GM21390 (cell line): Measurements from ENCODE around the gene WDR43.

ENCODE experiments used
- ATAC-seq: cut with Tn5 transposase; IDR thresholded peaks from one replicate; pipeline ENCODE4 v1.9.1; 2021; ENCODE audit not compliant: unreplicated experiment

WDR43 gene

DNA sequence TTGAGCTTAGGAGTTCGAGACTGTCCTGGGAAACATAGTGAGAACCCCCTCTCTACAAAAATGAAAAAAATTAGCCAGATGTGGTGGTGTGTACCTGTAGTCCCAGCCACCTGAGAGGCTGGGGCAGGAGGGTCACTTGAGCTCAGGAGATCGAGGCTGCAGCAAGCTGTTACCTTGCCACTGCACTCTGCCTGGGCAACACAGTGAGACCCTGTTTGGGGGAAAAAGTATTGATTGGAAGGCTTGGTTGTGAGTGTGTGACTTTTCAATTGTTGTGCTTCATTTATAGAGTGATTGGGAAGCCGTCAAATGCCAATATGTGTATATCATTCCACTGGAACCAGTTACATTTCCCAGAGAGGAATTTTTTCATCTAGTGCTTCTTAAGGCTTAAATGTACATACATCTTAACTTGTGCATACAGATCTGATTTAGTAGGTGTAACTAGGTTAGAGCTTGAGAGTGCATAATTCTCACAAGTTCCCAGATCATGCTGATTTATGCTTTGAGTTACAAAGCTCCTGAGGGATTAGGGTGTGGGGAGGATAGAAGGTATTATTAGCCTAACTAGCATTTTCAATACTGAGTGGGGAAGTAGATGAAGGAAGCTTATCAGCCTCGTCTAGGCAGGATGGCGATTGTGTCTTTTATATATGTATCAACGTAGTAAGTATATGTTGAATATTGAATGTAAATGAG is 15.3 kb downstream of the WDR43 start:
- ATAC-seq: no peak

DNA sequence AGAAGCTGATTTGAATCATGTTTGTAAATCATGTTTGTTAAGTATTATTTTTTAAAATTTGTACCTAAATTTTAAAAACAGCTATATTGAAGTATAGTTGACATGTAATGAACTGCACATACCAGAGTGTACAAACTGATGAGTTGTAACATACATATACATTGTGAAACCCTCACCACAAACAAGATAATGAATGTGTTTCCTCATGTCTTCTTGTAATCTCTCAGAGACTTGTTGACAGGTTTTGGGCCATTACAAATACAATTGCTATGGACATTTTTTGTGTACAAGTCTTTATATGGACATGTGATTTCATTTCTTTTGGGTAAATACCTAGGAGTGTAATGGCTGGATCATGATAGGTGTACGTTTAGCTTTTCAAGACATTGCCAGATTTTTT is 21.5 kb downstream of the WDR43 start:
- no peak for ATAC-seq

DNA sequence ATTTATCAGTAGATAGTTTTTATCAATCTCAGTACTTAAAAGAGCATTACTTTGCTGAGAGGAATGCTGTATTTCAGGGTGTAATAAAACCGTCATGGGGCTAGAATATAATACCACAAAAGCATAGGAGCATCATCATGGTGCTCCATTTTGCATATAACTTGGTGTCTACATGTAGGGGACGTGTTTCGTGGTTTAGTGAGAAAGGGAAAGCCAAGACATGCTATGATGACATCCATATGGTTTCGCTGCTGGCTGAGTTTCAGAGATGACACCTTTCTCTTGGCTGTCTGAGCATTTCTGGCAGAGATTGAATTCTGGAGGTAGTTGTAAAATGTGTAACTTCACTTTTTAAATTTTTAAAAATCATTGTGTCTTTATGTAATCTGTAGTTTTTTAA is 32.4 kb downstream of the WDR43 start:
- ATAC-seq: no peak

DNA sequence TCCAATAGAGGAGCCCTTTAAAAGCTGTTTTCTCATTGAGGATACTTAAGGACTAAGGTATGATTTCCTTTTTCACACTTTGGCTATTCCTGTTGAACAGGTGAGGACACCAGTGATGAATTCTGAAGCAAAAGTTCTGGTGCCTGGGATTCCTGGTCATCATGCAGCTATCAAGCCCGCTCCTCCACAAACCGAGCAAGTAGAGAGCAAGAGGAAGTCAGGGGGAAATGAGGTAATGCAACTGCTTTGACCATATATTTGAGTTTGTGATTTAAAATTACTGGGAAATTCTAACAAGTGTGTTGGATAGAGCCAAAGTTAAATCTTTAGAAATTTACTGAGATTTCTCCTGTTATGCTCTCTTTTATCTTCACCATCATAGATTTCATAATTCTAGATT is 33.0 kb downstream of the WDR43 start:
- no peak for ATAC-seq

DNA sequence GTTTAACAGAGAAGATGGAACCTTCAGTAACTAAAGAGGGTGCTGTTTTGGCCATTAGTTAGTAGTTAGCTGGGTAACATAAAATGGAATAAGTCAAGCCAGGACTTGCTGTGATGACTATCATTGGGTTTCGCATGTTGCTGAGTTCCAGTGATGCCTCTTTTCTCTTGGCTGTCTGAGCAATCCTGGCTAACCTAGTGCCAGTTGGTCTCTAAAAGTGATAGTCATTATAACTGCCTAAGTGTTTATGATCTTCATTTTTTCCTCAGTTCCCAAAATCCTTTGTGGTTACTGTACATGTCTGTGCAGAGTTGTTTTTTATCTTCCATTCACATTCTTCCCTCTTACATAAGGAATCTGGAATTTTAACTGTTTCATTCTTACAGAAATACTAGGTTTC is 33.4 kb downstream of the WDR43 start:
- ATAC-seq: no peak

DNA sequence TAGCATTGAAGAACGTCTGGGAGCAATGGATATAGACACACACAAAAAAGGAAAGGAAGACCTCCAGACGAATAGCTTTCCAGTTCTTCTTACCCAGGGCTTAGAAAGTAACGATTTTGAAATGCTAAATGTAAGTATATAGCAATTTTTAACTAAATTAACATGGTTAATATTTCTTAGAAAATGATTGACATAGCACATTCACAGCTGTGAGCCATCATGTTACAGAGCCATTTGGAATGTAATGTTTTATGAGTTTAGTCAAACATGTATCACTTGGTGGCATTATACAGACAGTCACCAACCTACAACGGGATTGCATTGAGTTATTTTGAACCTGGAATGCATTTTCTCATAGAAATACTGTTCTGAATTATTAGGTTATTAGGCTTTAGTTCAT is 35.1 kb downstream of the WDR43 start:
- no peak for ATAC-seq

DNA sequence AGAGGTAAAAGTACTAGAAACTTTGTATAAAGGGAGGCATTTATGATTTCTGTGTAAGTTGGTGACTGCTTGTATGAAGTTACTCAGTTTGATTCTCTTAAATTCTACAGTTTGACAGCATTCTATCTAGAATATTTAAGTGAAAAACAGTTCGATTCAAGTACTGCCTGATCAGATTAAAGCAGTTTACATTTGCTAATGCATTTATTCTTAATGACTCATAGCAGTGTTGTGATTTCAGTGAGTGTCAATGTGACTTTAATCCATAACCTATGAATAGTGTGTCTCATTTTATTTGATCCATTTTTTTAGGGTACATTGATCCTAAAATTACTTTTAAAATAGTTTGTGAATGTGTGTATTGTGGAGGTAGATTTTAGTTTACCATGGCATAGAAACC is 35.7 kb downstream of the WDR43 start:
- no peak for ATAC-seq

DNA sequence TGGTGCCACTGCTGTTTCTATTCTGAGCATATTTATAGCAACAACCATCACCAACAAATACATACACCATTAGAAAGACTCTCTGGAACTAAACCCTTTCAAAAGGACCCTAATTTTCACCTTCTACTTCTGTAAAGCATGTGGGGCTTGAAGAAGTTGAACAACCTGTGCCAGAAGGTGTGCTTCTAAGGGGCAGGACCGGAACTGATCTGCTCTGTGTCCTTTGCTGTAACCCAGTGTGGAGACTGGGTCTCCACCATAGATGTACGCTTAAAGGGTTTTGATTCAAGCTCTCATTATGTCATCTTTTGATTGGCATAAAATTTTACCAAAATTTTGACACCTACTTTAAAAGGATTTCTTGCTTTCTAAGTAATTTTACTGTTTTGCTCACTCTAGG is 40.3 kb downstream of the WDR43 start:
- no peak for ATAC-seq

DNA sequence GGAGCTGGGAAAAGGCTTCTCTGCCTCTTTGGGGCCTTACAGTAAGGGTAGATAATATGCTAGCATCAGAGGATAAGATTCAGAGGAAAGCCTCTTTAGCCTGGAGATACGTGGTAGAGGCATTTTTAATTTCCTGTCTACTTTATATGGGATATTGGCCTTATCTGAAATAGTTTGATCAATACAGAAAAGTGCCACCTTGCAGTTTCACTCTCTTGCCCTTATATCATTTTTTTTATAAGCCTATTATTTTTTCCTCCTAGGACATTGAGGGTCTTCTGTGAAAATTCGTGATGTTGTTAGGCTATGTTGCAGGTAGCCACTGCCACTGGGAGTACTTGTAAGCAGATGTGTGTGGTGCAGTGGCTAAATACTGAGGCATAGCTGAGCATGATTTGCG is 46.5 kb downstream of the WDR43 start:
- no peak for ATAC-seq

DNA sequence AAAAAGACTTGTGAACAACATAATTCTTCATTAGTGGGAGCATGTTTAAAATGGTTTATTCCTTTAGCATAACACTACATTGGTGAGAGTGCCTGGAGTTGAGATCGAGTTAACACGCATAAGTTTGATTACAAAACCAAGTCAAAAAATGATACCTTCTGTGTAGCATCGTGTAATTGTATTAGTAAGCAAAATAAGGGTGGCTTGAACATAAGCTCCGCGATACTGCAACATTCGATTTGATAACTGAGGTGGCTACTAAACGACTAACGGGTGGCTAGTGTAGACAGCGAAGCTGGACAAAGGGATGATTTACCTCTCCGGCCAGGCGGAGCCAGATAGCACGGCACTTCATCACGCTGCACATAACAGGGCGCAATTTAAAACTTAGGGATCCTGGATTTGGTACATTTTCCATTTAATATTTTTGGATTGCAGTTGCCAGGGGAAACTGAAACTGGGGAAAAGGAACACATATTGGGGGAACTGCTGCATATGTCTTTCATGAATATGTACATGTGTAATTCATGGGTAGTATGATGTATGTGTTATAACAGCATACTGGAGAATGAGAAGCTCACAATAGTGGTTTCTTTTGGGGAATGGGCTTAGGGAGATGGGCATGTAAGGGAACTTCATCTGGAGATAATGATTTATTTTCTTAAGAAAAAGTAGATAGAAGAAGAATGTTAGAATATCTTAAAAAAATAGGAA is 50.2 kb downstream of the WDR43 start:
- no peak for ATAC-seq

DNA sequence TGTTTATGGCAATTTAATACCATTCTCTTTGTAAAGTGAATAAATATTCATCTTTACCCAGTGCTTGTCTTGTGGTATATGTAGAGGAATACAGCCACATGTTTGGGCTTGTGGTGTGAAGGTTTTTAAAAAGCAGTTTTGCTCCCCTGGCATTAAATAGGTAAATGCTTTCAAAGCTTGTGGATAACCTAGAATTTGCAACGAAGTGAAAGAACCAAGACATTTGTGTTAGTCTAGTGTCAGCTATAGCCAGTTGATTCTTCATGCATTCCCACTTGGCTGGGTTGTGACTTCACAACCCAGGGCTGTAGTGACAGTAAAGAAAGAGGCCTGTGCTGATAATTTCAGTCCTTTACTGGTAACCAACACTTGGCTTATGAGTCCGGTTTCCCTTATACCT is 53.7 kb downstream of the WDR43 start:
- no peak for ATAC-seq

DNA sequence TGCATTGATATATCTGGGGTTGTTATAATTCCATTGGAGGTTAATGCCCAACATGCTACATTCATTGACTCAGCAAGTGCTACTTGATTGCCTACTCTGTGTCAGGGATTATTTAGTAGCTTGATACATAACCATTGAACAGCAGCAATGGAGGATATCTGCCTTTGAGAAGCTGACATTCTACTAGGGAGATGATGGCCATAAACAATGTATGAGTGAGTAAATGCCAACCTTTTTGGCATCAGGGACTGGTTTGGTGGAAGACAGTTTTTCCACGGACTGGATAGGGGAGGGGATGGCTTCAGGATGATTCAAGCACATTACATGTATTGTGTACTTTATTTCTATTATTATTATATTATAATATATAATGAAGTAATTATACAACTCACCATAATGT is 54.7 kb downstream of the WDR43 start:
- no peak for ATAC-seq

DNA sequence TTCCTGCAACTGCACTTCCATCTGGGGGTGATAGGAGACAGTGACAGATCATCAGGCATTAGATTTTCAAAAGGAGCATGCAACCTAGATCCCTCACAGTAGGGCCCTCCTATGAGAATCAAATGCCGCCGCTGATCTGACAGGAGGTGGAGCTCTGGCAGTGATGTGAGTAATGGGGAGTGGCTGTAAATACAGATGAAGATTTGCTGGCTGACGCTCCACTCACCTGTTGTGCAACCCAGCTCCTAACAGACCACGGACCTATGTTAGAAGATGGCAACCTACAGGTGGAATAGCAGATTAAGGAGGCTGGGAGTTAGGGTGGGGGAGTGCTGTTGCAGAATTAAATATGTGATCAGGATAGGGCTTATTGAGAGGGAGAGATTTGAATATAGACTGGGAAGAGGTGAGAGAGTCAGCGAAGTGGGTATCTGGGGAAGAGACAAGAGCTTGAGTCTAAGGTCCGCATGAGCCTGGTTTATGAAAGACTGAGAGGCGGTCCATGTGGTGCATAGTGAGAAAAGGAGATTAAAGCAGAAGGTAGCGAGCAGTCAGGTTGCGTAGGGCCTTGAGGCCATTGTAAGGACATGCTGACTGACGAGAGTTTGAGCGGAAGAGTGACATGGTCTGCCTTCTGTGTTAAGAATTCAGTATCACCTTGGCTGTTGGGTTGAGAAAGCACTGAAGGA is 55.3 kb downstream of the WDR43 start:
- no peak for ATAC-seq

DNA sequence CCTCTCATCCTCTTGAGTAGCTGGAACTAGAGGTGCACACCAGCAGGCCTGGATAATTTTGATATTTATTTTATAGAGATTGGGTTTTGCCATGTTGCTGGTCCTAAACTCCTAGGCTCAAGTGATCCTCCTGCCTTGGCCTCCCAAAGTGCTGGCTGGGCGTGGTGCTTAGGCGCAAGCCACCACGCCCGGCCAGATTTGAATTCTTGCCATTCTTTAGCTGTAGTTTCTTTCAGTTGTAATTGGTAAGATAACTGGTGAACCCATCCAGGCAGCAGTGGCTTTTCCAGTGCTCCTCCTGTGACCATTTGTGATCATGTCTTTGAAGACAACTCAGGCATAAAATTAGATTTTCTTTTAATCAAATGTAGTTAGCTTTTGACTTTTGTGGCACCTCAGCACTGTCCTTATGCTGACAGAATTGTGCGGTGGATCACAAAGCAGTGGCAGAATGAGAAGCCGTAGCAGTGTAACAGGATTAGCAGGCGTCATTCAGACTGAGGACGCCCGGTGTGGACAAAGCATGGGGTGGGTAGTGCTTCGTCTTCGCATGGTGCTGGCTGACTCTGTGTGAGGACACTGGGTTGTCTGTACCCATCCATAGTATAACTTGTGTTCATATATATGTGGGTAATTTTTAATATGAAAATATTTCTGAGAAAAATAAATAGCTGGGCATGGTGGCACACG is 56.6 kb downstream of the WDR43 start:
- ATAC-seq: no peak

DNA sequence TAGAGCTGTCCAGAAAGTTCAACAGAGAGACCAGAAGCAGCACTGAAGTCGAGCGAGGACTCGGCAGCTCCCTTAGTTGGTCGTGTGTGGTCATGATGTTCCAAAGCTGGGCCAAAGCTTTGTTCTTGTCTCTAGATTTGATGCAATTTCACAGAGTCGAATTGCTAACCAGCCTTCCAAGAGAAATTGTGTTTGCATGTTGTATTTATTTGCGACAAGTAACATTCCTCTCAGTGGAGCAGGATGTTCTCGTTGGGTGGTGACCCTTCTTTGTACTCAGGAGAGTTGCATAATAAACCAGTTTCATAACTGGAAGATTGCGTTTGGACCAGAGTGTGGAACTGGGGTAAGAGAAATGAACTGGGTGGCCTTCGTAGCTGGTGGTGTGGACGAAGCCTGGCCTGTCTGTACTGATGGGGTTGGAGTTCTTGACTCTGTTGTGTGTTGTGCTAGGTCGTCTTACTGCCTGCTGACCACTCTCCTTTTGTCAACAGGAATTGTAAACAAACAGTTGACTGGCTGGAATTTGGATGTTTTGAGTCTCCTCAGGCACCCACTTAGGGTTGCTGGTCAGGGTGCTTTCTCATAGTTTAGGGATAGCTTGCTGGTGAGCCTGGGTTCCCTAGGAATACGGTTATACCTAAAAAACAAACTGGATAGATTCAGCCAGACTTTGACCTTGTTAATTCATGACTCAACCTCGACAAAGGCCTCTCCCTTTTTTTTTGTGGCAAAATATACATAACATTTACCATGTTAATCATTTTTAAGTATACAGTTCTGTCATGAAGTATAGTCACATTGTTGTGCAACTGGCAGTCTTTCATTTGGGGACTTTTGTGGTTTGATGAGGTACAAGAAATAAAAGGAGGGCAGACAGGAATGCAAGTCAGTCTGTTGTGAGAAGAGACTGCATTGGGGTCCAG is 57.7 kb downstream of the WDR43 start:
- ATAC-seq: no peak

DNA sequence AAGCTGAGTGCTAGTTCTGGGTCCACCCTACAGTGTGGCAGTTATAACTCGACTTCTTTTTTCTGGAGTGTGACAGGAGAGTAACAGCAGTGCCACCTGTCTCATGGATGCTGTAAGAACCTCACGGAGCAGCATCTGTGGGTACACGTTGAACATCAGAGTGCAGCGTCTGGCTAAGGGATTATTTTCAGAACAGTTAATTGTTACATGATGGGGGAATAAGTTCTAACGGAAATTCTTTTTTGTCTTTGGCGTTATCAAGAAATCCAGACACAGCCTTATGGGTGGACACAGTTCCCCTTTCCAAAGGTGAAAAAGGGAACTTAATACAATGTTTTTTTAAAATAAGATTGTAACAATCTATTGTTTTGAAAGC is 58.4 kb downstream of the WDR43 start:
- no peak for ATAC-seq

DNA sequence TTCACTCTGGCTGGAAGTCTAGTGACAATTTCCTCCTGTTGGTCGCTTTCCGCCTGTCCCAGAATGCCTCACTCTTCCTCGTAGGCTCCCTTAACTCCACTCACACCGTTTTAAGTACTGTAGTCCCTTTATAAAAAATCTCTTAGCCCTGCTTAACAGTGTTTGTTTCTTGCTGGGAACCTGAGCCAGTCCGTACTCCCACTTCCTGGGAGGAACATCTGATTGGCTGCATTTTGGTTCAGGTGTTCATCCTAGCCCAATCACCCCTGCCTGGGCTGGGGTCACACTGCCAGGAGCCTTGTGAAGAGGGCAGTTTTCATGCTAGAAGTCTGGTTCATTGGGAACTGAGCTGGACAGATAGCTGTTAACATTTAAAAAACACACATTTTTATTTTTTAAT is 61.0 kb downstream of the WDR43 start:
- ATAC-seq: no peak

DNA sequence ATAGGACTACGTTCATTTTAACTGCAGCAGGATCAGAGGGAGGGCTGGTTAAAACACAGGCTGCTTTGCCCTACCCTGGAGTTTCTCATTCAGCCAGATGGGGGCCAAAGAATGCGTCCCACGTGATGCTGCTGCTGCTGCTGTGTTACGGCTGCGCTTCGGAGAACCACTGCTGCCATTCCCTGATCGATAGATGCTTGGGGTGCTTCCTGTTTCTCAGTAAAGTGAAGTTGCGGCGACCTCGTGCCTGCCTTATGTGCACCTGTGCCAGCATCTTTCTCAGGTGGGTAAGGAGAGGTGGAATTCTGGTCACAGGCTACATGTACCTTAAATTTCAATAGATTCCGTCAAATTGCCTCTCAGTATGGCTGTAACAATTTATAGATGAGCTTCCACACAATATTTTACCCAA is 62.0 kb downstream of the WDR43 start:
- ATAC-seq: no peak

DNA sequence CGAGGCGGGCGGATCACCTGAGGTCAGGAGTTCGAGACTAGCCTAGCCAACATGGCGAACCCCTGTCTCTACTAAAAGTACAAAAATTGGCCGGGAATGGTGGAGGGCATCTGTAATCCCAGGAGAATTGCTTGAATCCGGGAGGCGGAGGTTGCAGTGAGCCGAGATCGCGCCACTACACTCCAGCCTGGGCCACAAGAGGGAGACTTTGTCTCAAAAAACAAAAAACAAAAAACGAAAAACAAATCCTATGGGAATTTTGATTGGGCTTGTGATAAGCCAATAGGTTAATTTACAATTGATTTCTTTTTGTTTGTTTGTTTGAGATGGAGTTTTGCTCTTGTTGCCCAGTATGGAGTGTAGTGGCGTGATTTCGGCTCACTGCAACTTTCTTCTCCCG is 62.4 kb downstream of the WDR43 start:
- ATAC-seq: no peak

DNA sequence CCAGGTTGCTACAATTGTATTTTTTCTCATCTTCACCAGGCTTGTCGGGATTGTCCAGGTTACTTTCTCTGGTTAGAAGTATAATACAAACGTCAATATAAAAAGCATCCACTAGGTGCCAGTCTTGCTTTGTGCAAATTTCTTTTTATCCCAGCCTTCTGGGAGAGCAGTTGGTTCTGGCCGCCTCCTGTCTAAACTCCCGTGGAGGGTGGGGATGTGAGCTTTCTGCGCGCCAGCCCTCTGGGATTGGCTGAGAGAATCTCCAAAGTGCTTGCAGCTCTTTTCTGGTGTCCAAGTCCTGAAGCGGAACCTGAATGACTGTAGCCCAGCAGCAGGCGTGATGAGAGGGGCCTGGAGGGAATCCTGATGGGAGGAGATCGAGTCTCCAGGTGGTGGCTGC is 64.2 kb downstream of the WDR43 start:
- no peak for ATAC-seq

DNA sequence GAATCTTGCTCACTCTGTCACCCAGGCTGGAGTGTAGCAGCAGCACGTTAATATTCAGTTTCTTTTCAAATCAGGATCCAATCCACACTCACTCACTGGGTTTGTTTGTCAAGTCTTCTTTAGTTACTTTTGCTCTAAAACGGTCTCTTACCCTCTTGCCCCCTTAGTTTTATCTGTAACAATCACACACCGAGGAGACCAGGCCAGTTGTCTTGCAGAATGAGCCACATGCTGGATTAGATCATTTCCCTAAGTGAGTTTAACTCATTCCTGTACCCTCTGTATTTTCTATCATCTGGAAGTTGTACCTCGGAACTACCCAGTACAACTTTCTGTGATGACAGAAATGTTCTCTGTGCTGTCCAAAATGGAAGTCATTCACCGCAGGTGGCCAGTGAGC is 65.9 kb downstream of the WDR43 start:
- no peak for ATAC-seq
